ENCODE measurements around the gene SAPCD2. TPM values are rescaled to one million over a fixed set of nuclear protein-coding genes. Genes with fewer than 3 reads are reported as not detected.

The SAPCD2 gene
- total RNA-seq, 2 donors from 2014 or later: 7.2 to 17.2 TPM

- 30% methylated on average over 35 of the region's 71 CpGs for WGBS
- DNase-seq (ENCODE audit: low spot score): no peak
- H3K27ac ChIP-seq: peak overlapping the region; percentile 31 to 76
Observed at GRCh38 chr9:137052998-137053943, 17.1 kb downstream of the SAPCD2 start.

GRCh38 chr9:137052293-137052692 lies 18.1 kb downstream of the SAPCD2 start:
- no peak for DNase-seq (ENCODE audit: low spot score)
- Histone ChIP-seq H3K36me3 (no peaks in the 10 kb centered on the region), H3K27ac (no peak overlapping the region), H3K4me3 (no peak overlapping the region), H3K9me3 (no peaks in the 10 kb centered on the region), H3K4me1 (replicated peaks) (peaks cover 46% of the 10 kb centered on the region), H3K27me3 (replicated peaks; ENCODE audit: insufficient read depth) (no peaks in the 10 kb centered on the region)
- TF ChIP-seq CTCF (IDR thresholded peaks at IDR 0.05) (no peak), POLR2A (IDR thresholded peaks at IDR 0.05) (no peak), POLR2AphosphoS5 (IDR thresholded peaks at IDR 0.05) (no peak)
- WGBS: 83% methylated on average over 8 of the region's 8 CpGs
- intact Hi-C loops (cut with DNase I): no loop called here

More at GRCh38 chr9:137052998-137053943, 17.1 kb downstream of the SAPCD2 start:
- TF ChIP-seq CTCF (IDR thresholded peaks at IDR 0.05): no peak
- no peak for TF ChIP-seq POLR2AphosphoS5 (IDR thresholded peaks at IDR 0.05)
- TF ChIP-seq POLR2A (IDR thresholded peaks at IDR 0.05): no peak
- H3K9me3 ChIP-seq: no peaks in the 10 kb centered on the region
- H3K4me3 ChIP-seq: peak overlapping the region; percentile 43 to 58
- no peaks in the 10 kb centered on the region for H3K27me3 ChIP-seq (replicated peaks; ENCODE audit: insufficient read depth)
- H3K36me3 ChIP-seq: no peaks in the 10 kb centered on the region
- peaks cover 43% of the 10 kb centered on the region for H3K4me1 ChIP-seq (replicated peaks)
- intact Hi-C loops (cut with DNase I): no loop called here

GRCh38 chr9:137051145-137051724 lies 19.1 kb downstream of the SAPCD2 start:
- no peak for DNase-seq (ENCODE audit: low spot score)
- no peaks in the 10 kb centered on the region for H3K36me3 ChIP-seq
- WGBS: 84% methylated on average over 15 of the region's 17 CpGs
- no peaks in the 10 kb centered on the region for H3K27me3 ChIP-seq (replicated peaks; ENCODE audit: insufficient read depth)
- intact Hi-C loops (cut with DNase I): no loop called here
- TF ChIP-seq POLR2A (IDR thresholded peaks at IDR 0.05) (no peak), CTCF (IDR thresholded peaks at IDR 0.05) (no peak), POLR2AphosphoS5 (IDR thresholded peaks at IDR 0.05) (no peak)
- no peaks in the 10 kb centered on the region for H3K9me3 ChIP-seq
- no peak overlapping the region for H3K4me3 ChIP-seq
- H3K4me1 ChIP-seq (replicated peaks): peaks cover 49% of the 10 kb centered on the region
- no peak overlapping the region for H3K27ac ChIP-seq

- no peak for DNase-seq (ENCODE audit: low spot score)
- Histone ChIP-seq H3K36me3 (no peaks in the 10 kb centered on the region), H3K27ac (no peak overlapping the region), H3K27me3 (replicated peaks; ENCODE audit: insufficient read depth) (no peaks in the 10 kb centered on the region), H3K9me3 (no peaks in the 10 kb centered on the region), H3K4me1 (replicated peaks) (peaks cover 42% of the 10 kb centered on the region), H3K4me3 (no peak overlapping the region)
- WGBS: 90% methylated on average over 5 of the region's 5 CpGs
- intact Hi-C loops (cut with DNase I): no loop called here
- TF ChIP-seq POLR2A (IDR thresholded peaks at IDR 0.05): no peak
- TF ChIP-seq CTCF (IDR thresholded peaks at IDR 0.05): no peak
- no peak for TF ChIP-seq POLR2AphosphoS5 (IDR thresholded peaks at IDR 0.05)
Observed at GRCh38 chr9:137050570-137050969, 19.8 kb downstream of the SAPCD2 start.

All from prostate gland (tissue), 2 donors.